ENCODE measurements around the gene STX2.

- TF ChIP-seq KDM1A (IDR thresholded peaks at IDR 0.05; ENCODE audit: low read depth) (no peak), EHMT2 (IDR thresholded peaks at IDR 0.05; ENCODE audit: low read depth) (no peak), CTCF (IDR thresholded peaks at IDR 0.05) (no peak), SMC3 (IDR thresholded peaks at IDR 0.05) (no peak), RAD21 (conservative IDR thresholded peaks at IDR 0.05 in 1 of 2, IDR thresholded peaks at IDR 0.05 in 1 of 2) (no peak), USF2 (IDR thresholded peaks at IDR 0.05) (no peak), RCOR1 (IDR thresholded peaks at IDR 0.05; ENCODE audit: low read depth, low read length) (no peak)
Measured at GRCh38 chr12:130800312-130800711, 38.7 kb downstream of the STX2 start.

Data from A549 (cell line).